ENCODE measurements around the gene CX3CR1.
"Not testable (repeated sequence)": the region's sequence is repeated elsewhere in the genome, so short reads cannot be mapped to it uniquely, and the experiment has no call there.

The CX3CR1 gene

DNA sequence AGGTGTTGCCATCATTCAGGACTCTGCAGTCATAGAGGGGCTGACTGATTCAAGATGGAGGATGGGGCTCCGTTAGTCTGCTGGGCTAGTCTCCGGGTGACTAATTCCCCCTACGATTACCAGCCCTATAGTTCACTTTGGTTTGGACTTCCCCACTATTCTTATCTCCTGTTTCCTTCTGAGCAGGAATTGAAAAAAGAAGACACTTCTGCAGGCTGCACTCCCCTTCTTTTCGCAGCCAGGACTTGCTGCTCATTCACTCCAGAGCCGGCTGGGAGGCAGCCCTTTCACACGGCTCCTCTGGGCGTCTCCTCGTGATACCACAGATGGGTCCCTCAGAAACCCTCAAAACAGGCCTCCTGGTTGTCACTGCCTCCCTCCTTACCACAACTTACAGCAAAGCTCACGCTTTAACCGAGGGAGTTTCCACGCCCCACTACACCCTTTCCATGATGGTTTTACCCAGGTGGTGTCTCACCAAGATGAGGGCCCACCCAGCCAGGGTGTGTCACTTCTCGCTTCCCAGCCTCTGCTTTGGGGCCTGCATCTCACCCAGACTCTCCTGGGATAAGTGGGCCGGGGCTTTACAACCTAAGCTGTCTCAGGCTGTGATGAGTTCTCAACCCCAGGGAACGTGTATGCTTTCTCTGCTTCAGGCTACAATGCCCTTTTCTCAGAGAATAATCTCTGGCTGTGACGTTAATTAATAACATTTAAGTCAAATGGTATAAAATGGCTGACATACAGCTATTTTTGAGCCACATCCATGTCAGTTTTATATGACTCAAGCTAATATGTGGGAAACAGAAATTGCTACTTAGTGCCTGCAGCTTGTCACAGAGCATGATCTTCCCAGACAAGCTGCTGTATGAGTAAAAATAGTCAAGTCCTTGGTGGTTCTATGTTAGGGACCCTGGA lies 11.9 kb downstream of the CX3CR1 start:
- peak; percentile 45 to 49 for DNase-seq (ENCODE audit: low read depth in 2 of 2, low spot score in 1 of 2)

DNA sequence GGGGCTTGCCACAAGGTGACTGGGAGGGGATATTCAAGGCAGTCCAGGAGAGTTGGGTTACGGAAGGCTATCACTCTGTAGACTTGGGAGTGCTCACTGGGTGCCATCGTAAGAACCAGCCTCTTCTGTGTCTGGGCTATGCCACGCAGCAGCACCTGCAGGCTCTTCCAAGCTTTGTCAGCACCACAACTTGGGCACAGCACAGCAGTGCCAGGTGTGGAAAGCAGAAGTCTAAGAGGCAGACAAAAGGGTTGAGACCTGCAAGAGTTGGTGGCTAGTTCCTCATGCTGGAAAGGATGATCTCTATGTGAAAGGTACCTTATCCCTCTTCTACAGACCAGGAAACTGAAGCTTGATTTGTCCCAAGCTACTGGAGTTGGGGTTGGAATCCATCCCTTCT lies 15.8 kb downstream of the CX3CR1 start:
- DNase-seq (ENCODE audit: low read depth in 2 of 2, low spot score in 1 of 2): no peak

DNA sequence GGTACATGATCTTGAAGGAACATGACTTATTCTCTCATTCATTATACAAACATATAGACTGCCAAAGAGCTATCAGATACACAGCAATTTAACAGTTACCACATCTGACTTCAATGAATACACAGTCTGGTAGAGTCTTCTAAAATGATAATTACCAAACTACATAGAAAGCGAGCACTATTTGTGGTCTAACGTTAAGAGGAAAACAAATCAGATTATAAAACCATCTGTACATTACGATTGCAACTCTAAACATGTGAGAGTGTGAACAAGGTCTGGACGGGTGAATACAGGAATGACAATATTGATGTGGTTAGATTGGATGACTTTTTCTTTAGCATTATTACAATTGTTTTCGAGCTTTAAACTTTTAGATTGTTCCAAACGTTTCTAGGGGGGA lies 16.3 kb downstream of the CX3CR1 start:
- DNase-seq (ENCODE audit: low read depth in 2 of 2, low spot score in 1 of 2): no peak

DNA sequence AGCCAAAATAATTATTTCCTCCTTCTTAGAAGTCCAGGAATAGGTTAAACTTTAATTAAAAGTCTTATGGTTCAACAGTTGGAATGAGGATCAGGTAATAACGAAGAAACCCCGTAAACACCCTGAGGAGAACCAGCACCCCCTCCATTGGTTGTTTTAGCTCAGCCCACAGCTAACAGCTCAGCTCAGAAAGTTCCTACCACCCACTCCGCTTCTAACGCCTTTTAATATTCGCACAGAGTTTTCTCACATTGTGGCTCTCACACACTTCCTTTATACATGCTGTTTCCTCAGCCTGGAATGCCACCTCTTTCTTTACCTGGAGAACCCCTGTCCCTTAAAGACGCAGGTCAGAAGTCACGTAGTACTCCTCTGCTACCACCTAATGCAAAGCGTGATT lies 17.0 kb downstream of the CX3CR1 start:
- DNase-seq (ENCODE audit: low read depth in 2 of 2, low spot score in 1 of 2): no peak

DNA sequence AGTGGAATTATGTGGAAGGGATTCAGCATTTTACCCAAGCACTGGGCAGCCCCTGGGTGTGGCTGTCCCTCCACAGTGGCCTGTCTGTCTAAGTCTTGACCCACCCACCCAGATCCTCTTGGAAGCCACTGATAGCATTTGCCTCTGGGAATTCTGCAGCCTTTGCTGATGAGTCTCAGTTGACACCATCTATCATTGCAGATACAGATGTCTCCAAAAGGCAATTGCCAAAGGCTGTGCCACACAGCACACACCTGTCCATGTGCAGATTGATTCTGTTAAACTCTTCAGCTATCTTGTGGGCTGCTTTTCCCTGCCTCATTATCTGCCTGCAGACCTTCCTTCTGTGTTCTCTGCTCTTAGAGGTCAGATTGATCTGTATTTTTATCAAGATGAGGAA lies 18.1 kb downstream of the CX3CR1 start:
- no peak for DNase-seq (ENCODE audit: low read depth in 2 of 2, low spot score in 1 of 2)

DNA sequence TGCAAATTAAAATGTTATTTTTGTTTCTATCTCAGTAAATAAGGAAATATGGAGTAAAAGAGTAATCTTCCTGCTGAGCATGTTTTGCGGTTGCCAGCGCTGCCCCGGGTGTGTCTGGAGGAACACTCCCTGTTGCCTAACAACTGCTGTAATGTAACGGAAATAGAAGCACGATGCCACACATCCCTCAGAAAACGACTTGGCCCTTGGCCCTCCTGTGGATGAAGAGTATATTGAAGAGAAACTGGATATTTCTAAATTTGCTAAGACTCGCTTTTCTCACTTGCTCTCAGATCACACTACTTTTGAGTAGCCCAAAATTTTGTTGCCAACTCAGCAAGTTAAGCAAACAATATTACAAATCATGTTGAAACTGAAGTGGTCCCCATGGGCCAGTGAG lies 18.9 kb downstream of the CX3CR1 start:
- no peak for DNase-seq (ENCODE audit: low read depth in 2 of 2, low spot score in 1 of 2)

DNA sequence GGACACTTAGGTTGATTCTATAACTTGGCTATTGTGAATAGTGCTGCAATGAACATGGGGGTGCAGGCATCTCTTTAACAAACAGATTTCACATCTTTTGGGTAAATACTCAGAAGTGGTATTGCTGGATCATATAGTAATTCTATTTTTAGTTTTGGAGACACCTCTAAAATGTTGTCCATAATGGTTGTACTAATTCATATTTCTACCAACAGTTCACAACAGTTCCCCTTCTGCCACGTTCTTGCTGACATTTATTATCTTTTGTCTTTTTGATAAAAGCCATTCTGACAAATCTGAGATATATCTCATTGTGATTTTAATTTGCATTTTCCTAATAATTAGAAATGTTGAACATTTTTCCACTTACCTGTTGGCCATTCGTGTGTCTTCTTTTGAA lies 19.5 kb downstream of the CX3CR1 start:
- no peak for DNase-seq (ENCODE audit: low read depth in 2 of 2, low spot score in 1 of 2)

DNA sequence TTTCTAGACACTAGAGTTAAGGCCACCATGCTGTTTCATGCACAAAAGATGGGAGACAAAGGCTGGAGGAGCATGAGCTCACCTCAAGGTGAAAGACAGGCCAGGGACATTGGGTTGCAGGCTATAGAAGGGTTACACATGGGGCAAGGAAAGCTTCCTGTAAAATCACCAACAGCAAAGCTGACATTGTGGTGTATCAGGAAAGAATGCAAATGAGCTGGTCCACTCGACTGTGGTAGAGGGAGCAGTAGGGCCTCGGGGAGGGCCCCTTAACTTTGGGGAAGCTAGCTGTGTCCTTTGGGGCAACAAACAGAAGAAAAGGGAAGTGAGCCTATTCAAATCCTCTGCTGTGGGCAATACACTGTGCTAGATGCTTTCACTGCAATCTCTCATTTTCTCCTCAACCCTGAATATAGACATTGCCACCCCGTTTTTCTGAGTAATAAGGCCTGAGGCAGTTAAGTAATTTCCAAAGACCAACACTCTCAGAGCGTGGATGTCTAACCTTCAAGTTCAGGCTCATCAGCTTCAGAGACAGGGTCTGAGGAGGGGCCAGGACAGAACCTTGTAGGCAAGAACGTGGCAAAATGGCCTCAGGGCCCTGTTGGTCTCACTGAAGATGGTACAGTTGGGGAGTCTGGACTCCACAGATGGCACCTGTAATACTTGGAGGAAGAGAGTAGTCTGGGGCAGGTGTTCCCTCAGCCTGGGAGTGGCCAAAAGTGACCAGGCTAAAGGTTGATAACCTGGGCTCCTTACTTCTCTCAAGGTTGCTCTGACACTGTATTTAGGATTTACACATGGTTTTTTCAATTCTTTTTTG lies 24.1 kb downstream of the CX3CR1 start:
- no peak for DNase-seq (ENCODE audit: low read depth in 2 of 2, low spot score in 1 of 2)

DNA sequence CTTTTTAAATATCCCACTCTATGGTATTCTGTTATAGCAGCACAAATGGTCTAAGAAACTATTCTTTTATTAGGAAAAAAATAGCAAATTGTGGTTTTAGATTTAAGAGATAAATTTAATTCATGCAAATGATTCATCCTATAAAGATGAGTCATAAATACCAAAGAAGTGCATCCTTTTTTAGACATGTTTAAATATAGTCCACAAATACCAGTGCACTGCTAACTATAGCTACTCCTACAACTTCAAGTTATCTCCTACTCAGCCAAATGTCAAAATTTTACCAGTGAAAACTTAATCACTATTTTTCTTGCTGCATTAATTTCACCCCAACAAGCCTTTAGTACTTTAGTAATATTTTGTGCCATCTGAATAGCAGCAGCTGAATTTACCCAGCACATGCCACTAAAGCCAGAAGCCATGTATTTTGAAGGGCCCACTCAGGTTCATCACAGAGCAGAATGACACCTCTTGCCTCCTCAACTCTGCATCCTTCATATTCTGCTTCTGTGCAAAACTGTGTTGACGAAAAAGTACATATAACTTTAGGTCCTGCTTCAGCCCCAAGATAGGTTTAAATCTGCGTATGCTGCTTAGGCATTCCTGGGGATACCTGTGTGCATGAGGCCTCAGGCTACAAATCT lies 24.9 kb downstream of the CX3CR1 start:
- no peak for DNase-seq (ENCODE audit: low read depth in 2 of 2, low spot score in 1 of 2)

DNA sequence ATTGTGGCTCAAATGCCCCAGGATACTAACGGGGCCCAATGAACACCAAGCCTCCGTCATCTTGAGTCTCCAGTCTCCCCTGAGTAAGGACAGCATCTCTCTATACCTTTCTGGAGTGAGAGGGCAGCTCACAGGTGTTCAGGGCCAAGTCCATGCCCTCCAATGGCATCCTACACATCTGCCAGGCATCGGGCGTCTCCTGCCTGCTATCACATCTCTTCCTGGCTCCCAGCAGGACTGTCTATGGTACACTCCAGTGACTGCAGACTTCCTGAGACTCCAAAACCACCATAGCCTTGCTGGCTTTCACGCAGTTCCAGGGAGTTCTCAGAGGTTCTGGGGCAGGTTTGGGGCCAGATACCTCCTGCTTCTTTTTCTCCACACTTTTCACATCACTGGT lies 28.3 kb downstream of the CX3CR1 start:
- DNase-seq (ENCODE audit: low read depth in 2 of 2, low spot score in 1 of 2): no peak

DNA sequence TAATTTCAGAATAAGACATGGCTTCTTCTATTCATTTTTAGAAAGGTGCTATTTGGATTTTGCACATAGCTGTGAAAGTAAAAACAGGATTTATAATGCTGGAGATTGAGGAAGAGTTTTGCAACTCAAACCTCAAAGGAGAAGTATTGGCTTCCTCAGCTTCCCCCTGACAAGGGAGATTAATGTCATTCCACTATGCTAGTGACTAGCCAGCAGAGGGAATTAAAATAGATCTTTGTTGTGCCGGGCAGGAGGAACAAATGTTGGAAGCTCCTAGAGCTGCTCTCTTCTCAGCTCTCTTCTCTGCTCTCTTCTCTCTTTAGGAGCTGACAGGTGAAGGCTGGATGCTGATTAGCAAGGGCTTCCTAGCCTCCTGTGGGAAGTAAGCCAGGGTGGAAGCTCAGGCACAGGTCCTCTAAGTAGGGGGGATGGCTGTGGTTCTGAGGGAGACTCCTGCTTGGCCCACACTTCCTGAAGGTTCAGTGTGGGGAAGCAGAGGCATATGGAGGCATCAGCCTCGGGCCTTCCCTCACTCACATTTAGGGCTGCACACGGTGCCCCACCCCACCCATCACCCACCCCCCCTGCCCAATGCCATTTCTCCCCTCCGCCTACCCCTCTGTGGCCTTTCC lies 29.6 kb downstream of the CX3CR1 start:
- DNase-seq (ENCODE audit: low read depth in 2 of 2, low spot score in 1 of 2): no peak

DNA sequence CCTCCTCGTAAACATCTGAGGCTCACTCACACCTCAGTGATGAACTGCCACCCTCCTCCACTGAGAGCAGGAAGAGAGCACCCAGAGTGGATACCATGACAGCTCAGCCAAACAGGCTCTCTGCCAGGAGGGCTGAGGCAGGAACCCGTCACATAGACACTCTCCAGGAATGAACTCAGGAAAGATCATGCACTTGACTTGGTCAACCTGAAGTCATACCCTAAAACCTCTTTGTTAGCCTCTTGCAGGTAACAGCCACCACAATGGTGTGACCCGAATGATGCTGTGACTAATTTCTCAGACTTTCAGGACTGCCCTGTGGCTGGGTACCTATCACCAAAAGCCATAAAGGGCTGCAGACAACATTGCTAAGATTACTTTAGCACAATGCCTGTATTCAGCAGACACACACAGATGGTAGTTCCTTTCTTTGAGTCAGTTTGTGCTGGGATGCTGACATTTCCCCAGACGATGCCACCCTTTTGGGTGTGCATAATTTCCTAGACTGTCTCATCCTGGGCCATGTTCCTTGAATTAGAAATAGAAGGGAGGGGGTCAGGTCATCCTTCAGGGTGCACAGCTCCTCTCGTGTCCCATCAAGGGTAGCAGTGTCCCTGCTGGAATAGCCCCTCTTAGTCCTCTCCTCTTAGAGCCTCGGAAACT lies 30.3 kb downstream of the CX3CR1 start:
- no peak for DNase-seq (ENCODE audit: low read depth in 2 of 2, low spot score in 1 of 2)

DNA sequence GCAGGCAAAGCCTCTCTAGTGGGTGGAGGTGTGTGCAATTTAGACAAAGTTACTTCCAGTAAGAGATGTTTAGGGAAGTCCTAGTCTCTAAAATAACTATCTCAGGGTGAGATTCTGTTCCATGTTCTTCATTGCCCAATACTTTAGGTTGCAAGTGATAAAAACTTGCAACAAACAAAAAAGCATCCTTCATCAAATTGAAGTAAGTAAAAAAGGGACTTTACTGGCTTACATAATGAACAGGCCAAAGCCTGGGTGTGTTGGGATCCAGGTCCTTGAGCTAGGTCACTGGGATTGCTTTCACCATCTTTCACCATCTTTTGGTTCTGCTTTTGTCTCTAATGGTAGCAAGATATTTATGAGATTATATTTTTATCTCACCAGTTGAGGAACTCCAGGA lies 38.3 kb downstream of the CX3CR1 start:
- no peak for DNase-seq (ENCODE audit: low read depth in 2 of 2, low spot score in 1 of 2)

DNA sequence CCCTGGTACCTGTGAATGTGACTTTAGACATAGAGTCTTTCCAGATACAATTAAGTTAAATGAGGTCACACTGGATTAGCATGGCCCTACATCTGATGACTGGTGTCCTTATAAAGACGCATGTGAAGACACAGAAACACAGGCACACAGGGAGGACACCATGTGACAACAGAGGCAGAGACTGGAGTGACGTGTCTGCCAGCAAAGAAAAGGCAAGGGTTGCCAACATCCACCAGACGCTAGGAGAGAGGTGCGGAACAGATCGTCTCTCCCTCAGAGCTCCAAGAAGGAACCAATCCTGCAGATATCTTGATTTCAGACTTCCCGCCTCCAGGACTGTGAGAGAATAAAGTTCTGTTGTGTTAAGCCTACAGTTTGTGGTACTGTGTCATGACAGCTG lies 42.8 kb downstream of the CX3CR1 start:
- DNase-seq (ENCODE audit: low read depth in 2 of 2, low spot score in 1 of 2): no peak

DNA sequence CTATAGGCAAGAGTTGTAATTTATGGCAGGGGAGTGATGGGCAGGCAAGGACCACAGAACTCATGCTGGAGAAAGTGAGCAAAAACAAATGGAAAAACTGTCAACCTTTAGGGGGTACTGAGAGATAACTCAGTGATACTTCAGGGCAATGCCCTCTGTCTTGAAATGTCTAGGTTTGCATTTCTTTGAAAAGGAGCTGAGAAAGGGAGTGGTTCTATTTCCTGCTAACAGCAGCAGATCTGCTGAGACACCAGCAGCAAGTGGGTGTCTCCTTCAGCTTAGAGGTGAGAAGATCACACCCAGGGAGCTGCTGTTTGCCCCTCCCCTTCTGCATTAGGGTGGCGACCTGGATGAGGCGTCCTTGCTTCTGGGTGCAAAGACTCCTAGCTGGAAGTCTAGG lies 45.2 kb downstream of the CX3CR1 start:
- DNase-seq (ENCODE audit: low read depth in 2 of 2, low spot score in 1 of 2): no peak

DNA sequence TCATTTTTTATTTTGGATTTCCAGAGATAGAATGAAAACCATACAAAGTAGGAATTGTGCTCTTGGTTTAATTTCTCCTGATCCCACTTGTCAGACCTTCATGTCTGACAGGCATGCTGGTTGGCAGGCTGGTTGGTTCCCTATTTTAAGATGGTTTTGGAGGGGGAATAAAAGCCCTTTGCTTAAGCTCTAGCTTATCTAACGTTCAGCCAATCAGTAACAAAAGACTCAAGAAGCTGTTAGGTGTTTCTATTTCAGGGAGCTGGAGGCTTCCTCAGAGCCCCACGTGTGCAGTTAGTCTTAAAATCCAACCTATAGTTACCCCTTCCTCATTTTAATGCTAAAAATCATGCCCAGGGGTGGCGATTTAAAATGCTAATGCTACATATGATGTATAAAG lies 47.0 kb downstream of the CX3CR1 start:
- no peak for DNase-seq (ENCODE audit: low read depth in 2 of 2, low spot score in 1 of 2)

DNA sequence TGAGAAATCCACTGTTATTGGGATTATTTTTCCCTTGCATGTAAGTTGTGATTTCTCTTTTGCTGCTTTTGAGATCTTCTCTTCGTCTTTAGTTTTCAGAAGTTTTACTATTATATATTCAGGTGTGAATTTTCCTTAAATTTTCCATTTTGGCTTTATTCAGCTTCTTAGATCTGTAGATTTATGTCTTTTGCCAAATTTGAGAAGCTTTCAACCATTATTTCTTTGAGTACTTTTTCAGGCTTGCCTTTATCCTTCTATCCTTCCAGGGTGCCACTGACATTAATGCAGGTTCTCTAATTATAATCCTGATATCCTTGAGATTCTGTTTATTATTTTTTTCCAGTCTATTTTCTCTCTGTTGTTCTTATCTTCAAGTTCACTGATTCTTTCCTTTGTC lies 49.4 kb downstream of the CX3CR1 start:
- no peak for DNase-seq (ENCODE audit: low read depth in 2 of 2, low spot score in 1 of 2)

DNA sequence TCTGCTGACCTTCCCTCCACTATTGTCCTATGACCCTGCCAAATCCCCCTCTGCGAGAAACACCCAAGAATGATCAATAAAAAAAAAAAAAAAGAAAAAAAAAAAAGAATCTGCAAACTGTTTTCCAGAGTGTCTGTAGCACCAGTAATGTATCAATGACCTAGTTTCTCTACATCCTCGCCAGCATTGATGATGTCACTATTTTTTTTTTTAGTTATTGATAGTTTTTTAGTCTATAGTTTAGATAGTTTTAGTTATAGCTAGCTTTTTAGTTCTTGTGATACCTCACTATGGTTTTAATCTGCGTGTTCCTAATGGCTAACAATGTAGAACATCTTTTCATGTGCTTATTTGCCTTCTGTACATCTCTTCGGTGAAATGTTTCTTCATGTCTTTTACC lies 51.3 kb downstream of the CX3CR1 start:
- no peak for DNase-seq (ENCODE audit: low read depth in 2 of 2, low spot score in 1 of 2)

DNA sequence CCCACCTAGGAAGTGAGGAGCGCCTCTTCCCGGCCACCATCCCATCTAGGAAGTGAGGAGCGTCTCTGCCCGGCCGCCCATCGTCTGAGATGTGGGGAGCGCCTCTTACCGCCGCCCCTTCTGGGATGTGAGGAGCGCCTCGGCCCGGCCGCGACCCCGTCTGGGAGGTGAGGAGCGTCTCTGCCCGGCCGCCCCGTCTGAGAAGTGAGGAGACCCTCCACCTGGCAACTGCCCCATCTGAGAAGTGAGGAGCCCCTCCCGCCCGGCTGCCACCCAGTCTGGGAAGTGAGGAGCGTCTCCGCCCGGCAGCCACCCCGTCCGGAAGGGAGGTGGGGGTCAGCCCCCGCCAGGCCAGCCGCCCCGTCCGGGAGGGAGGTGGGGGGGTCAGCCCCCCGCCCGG lies 52.2 kb downstream of the CX3CR1 start:
- not testable (repeated sequence) for DNase-seq (ENCODE audit: low read depth in 2 of 2, low spot score in 1 of 2)

DNA sequence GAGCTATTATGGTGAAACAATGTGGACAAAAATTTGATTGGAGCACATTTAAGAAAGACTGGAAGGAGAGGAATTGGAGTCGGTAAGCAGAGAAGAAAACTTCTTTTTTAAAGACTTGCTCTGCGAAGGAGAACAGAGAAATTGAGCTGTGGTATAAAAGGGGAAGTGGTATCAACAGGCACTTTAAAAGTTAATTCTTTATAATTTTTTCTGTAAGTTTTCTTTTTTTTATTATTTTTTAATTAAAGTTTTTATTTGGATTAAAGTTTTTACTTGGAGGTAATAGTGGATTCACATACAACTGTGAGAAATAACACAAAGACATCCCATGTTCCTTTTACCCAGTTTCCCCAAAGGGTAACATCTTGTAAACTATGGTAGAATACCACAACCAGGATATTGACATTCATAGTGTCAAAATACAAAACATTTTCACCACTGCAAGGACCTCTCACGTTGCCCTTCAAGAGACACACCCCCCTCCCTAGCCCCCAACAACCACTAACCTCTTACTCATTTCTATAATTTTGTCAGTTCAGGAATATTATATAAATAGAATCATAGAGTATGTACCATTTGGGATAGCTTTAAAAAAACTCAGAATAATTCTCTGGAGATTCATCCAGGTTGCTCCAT lies 53.6 kb downstream of the CX3CR1 start:
- DNase-seq (ENCODE audit: low read depth in 2 of 2, low spot score in 1 of 2): no peak

Data from stimulated activated CD8-positive, alpha-beta memory T cell treated with anti-CD3 and anti-CD28 coated beads, Interleukin-4, amount 100 ng/mL, for 1 hour (primary cell).